ENCODE results near the gene CALHM4. TPM values are rescaled to one million over a fixed set of nuclear protein-coding genes. Genes with fewer than 3 reads are reported as not detected.

The CALHM4 gene
- total RNA-seq, 4 donors from 2014 or later: not detected

- DNase-seq (ENCODE audit: extremely low spot score): no peak
- TF ChIP-seq CTCF (IDR thresholded peaks at IDR 0.05) (no peak), POLR2AphosphoS5 (IDR thresholded peaks at IDR 0.05) (no peak), POLR2A (IDR thresholded peaks at IDR 0.05; ENCODE audit: low read depth) (no peak), EP300 (IDR thresholded peaks at IDR 0.05) (no peak)
- H3K27ac ChIP-seq (replicated peaks in 1 of 4): no peak overlapping the region
- H3K4me1 ChIP-seq: peaks cover 14 to 41% (median 32%) of the 10 kb centered on the region in 4 donors
- H3K27me3 ChIP-seq: no peaks in the 10 kb centered on the region
- H3K36me3 ChIP-seq: no peaks in the 10 kb centered on the region
- no peaks in the 10 kb centered on the region for H3K9me3 ChIP-seq
- no peak overlapping the region for H3K4me3 ChIP-seq
- intact Hi-C loops (cut with DNase I): loop anchor here (10.0 kb wide), 1 partner anchor 283 kb away; no protein-coding TSS in a partner anchor
Observed at GRCh38 chr6:116568111-116568510, 14.6 kb downstream of the CALHM4 start.

GRCh38 chr6:116568821-116569755 is 15.5 kb downstream of the CALHM4 start:
- H3K9me3 ChIP-seq: no peaks in the 10 kb centered on the region
- TF ChIP-seq EP300 (IDR thresholded peaks at IDR 0.05) (no peak), POLR2A (IDR thresholded peaks at IDR 0.05; ENCODE audit: low read depth) (no peak), POLR2AphosphoS5 (IDR thresholded peaks at IDR 0.05) (no peak), CTCF (IDR thresholded peaks at IDR 0.05) (no peak)
- WGBS: 61% methylated on average over 7 of the region's 7 CpGs
- intact Hi-C loops (cut with DNase I): loop anchor here (10.0 kb wide), 1 partner anchor 284 kb away; no protein-coding TSS in a partner anchor
- DNase-seq (ENCODE audit: extremely low spot score): no peak
- peaks cover 24 to 48% (median 41%) of the 10 kb centered on the region in 4 donors for H3K4me1 ChIP-seq
- no peaks in the 10 kb centered on the region for H3K36me3 ChIP-seq
- no peaks in the 10 kb centered on the region for H3K27me3 ChIP-seq
- H3K4me3 ChIP-seq: no peak overlapping the region
- H3K27ac ChIP-seq (replicated peaks in 1 of 4): no peak overlapping the region

GRCh38 chr6:116570856-116571682 is 17.5 kb downstream of the CALHM4 start, which contains the start of gene RWDD1:
Gene RWDD1, plus strand, starts transcription at chr6:116571504. Its CDS starts 79 bp downstream, at chr6:116571583.
- WGBS: 0% methylated on average over 13 of the region's 62 CpGs
- H3K4me1 ChIP-seq: peaks cover 24 to 45% (median 36%) of the 10 kb centered on the region in 4 donors

GRCh38 chr6:116571683-116572000 is 18.1 kb downstream of the CALHM4 start:
- peak overlapping the region; percentile 84 to 91 (median 86) for H3K27ac ChIP-seq (replicated peaks in 1 of 4)
- TF ChIP-seq POLR2A (IDR thresholded peaks at IDR 0.05; ENCODE audit: low read depth) (no peak), CTCF (IDR thresholded peaks at IDR 0.05) (peak in 1 of 3 experiments; percentile 3), POLR2AphosphoS5 (IDR thresholded peaks at IDR 0.05) (no peak), EP300 (IDR thresholded peaks at IDR 0.05) (no peak)
- no peak for DNase-seq (ENCODE audit: extremely low spot score)
- H3K4me1 ChIP-seq: peaks cover 24 to 48% (median 37%) of the 10 kb centered on the region in 4 donors
- peaks cover 0 to 19% (median 12%) of the 10 kb centered on the region in 4 donors for H3K36me3 ChIP-seq
- H3K27me3 ChIP-seq: no peaks in the 10 kb centered on the region
- no peaks in the 10 kb centered on the region for H3K9me3 ChIP-seq
- intact Hi-C loops (cut with DNase I): no loop called here
- peak overlapping the region; percentile 74 to 86 (median 80) for H3K4me3 ChIP-seq
- under 1% methylated on average over 10 of the region's 12 CpGs for WGBS

More at GRCh38 chr6:116570856-116571682, 17.5 kb downstream of the CALHM4 start, which contains the start of gene RWDD1:
- TF ChIP-seq POLR2AphosphoS5 (IDR thresholded peaks at IDR 0.05): peak; percentile 94
- no peak for TF ChIP-seq EP300 (IDR thresholded peaks at IDR 0.05)
- TF ChIP-seq CTCF (IDR thresholded peaks at IDR 0.05): peak; percentile 12 to 37 (median 24)
- peak; percentile 56 for TF ChIP-seq POLR2A (IDR thresholded peaks at IDR 0.05; ENCODE audit: low read depth)
- H3K27me3 ChIP-seq: no peaks in the 10 kb centered on the region
- DNase-seq (ENCODE audit: extremely low spot score): peak; percentile 98
- H3K27ac ChIP-seq (replicated peaks in 1 of 4): peak within 1 kb of the TSS; percentile 84 to 91 (median 86)
- intact Hi-C loops (cut with DNase I): no loop called here
- H3K36me3 ChIP-seq: peaks cover 0 to 13% (median 9%) of the 10 kb centered on the region in 4 donors
- H3K4me3 ChIP-seq: peak within 1 kb of the TSS; percentile 74 to 86 (median 80)
- no peaks in the 10 kb centered on the region for H3K9me3 ChIP-seq

Data from esophagus muscularis mucosa (tissue), 4 donors.